T-cell (primary cell): Measurements from ENCODE around the gene PGP. TPM values are rescaled to one million over a fixed set of nuclear protein-coding genes. Genes with fewer than 3 reads are reported as not detected.

Experiments used
- ATAC-seq, 4 experiments: fragments of 200-7000 bp in 3 of 4; fragments of 150-1000 bp in 1 of 4; cut with Tn5 transposase; replicated peaks in 1 of 4; 1 replicate in 3 of 4; 2 replicates in 1 of 4; pipeline ENCODE4 v1.10.0; 2021; ENCODE audit warnings: moderate library complexity in 3 of 4, mild to moderate bottlenecking in 2 of 4, moderate number of reproducible peaks in 1 of 4
- CTCF ChIA-PET, 2 donors: fragments of 300-600 bp; sonication (Branson Sonifier 250); formaldehyde crosslinking; loops; one replicate each; lab custom pipeline; 2022; ENCODE audit warnings: antibody characterized with exemption in 2 of 2; lab: Charles Lee
- POLR2A ChIA-PET, 2 donors: fragments of 300-600 bp; sonication (Branson Sonifier 250); formaldehyde crosslinking; loops; one replicate each; lab custom pipeline; 2022; ENCODE audit warnings: antibody characterized with exemption in 2 of 2; lab: Charles Lee
- DNase-seq, 35 experiments: peaks; one replicate each; pipeline versions ENCODE4 v3.0.0 to v3.0.0-alpha.2; 2013 to 2023
- H3K27ac ChIP-seq: one replicate; pipeline ENCODE4 v1.5.1; 2013; ENCODE audit warnings: low read length
- H3K27me3 ChIP-seq, 2 experiments: replicated peaks in 1 of 2; 1 replicate in 1 of 2; 2 replicates in 1 of 2; pipeline versions ENCODE4 v1.6.1 to v1.7.0; 2013; ENCODE audit warnings: low read length in 1 of 2, mixed read lengths in 1 of 2; ENCODE audit not compliant: control insufficient read depth in 2 of 2, insufficient read depth in 2 of 2; ENCODE audit errors: extremely low read depth in 1 of 2
- H3K36me3 ChIP-seq, 2 donors: 1 replicate in 1 of 2; 2 replicates in 1 of 2; pipeline versions ENCODE4 v1.6.1 to v1.7.0; 2013; ENCODE audit warnings: low read length in 1 of 2; ENCODE audit not compliant: control insufficient read depth in 2 of 2, insufficient read depth in 1 of 2; ENCODE audit errors: extremely low read depth in 1 of 2
- H3K4me1 ChIP-seq, 2 experiments: 1 replicate in 1 of 2; 2 replicates in 1 of 2; pipeline versions ENCODE4 v1.6.1 to v1.7.0; 2013; ENCODE audit warnings: low read length in 2 of 2, mixed read lengths in 1 of 2; ENCODE audit not compliant: insufficient read depth in 2 of 2, control insufficient read depth in 1 of 2; ENCODE audit errors: extremely low read depth in 1 of 2
- H3K4me3 ChIP-seq, 2 donors: 1 replicate in 1 of 2; 2 replicates in 1 of 2; pipeline versions ENCODE4 v1.5.1 to v1.7.0; 2013; ENCODE audit warnings: mild to moderate bottlenecking in 2 of 2, low read length in 1 of 2, moderate library complexity in 1 of 2; ENCODE audit not compliant: control insufficient read depth in 1 of 2; ENCODE audit errors: extremely low read depth in 1 of 2
- H3K9me3 ChIP-seq: 2 replicates; pipeline ENCODE4 v1.7.0; 2013
- H3K27ac Mint-ChIP-seq, 2 donors: one replicate each; pipeline ENCODE4 v1.8.0; 2020 to 2021; ENCODE audit warnings: mild to moderate bottlenecking in 2 of 2, mixed read lengths in 2 of 2
- H3K27me3 Mint-ChIP-seq, 2 donors: one replicate each; pipeline ENCODE4 v1.8.0; 2021 to 2022; ENCODE audit warnings: mixed read lengths in 2 of 2
- H3K36me3 Mint-ChIP-seq: one replicate; pipeline ENCODE4 v1.8.0; 2021; ENCODE audit warnings: mixed read lengths
- H3K4me1 Mint-ChIP-seq, 3 donors: one replicate each; pipeline ENCODE4 v1.8.0; 2020 to 2022; ENCODE audit warnings: mixed read lengths in 3 of 3, mild to moderate bottlenecking in 1 of 3
- H3K4me3 Mint-ChIP-seq, 3 donors: one replicate each; pipeline ENCODE4 v1.8.0; 2020 to 2022; ENCODE audit warnings: mild to moderate bottlenecking in 3 of 3, mixed read lengths in 3 of 3, moderate library complexity in 3 of 3
- H3K9me3 Mint-ChIP-seq, 3 donors: one replicate each; pipeline ENCODE4 v1.8.0; 2020 to 2022; ENCODE audit warnings: mixed read lengths in 3 of 3
- WGBS: methylation state at CpG from one replicate; pipeline ENCODE4 v1.1.5; 2013; ENCODE audit warnings: missing lambda C conversion rate; ENCODE audit not compliant: insufficient coverage; 5-methylcytosine and 5-hydroxymethylcytosine counted together
- total RNA-seq, 35 experiments: library from RNA in 6 of 35; stranded (reverse) in 6 of 35; fragments of 120-200 nt in 1 of 35; gene quantifications; one replicate each; pipeline versions ENCODE4 v1.2.1 to v1.2.4 and lab custom pipeline; 2013 to 2026

Gene PGP
- total RNA-seq, 5 donors from 2014 or later (not counting 1 experiment from before 2014, with no cell fraction given): 12.7 to 23.1 (median 20.4) TPM

DNA sequence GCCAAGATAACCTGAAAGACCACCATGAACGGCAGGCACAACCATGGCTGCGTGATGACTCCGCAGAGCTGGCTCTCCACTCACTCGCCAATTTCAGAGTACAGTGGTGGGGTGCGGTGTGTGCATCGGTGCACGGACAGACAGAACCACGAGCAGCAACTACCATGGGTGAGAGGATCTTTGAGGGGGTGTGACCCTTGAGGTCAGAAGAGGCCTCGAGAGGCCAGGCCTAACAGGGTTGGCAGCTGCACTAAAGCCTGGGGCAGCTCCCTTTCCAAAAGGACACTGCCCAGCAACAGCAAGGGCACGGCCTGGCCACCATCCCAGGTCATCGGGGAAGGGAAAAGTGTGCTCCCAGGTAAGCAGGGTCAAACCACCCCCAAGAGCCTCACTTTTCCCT, 38.7 kb upstream of the PGP start:
- Mint-ChIP-seq H3K36me3 (peaks cover 34% of the 10 kb centered on the region), H3K4me3 (no peak overlapping the region), H3K27me3 (no peaks in the 10 kb centered on the region), H3K27ac (peak overlapping the region in 1 of 2 donors; percentile 67), H3K4me1 (peaks cover 5 to 7% (median 6%) of the 10 kb centered on the region in 3 donors), H3K9me3 (no peaks in the 10 kb centered on the region)
- Histone ChIP-seq H3K36me3 (peaks cover 7 to 45% of the 10 kb centered on the region in 2 donors), H3K9me3 (no peaks in the 10 kb centered on the region), H3K27me3 (no peaks in the 10 kb centered on the region), H3K27ac (no peak overlapping the region), H3K4me1 (peaks cover 3 to 21% of the 10 kb centered on the region in 2 experiments), H3K4me3 (no peak overlapping the region)
- WGBS: 96% methylated on average over 4 of the region's 11 CpGs
- CTCF ChIA-PET: no interaction called here
- POLR2A ChIA-PET: no interaction called here
- DNase-seq: no peak
- no peak for ATAC-seq

- H3K27me3 Mint-ChIP-seq: no peaks in the 10 kb centered on the region
- H3K27me3 ChIP-seq: no peaks in the 10 kb centered on the region
- H3K36me3 ChIP-seq: peaks cover 7 to 40% of the 10 kb centered on the region in 2 donors
- H3K4me1 Mint-ChIP-seq: peaks cover 5 to 7% (median 6%) of the 10 kb centered on the region in 3 donors
- CTCF ChIA-PET: no interaction called here
- H3K36me3 Mint-ChIP-seq: peaks cover 33% of the 10 kb centered on the region
- no peak overlapping the region for H3K27ac ChIP-seq
- 100% methylated on average over 1 of the region's 7 CpGs for WGBS
- no peak for DNase-seq
- H3K27ac Mint-ChIP-seq: peak overlapping the region in 1 of 2 donors; percentile 67
- H3K4me3 ChIP-seq: no peak overlapping the region
- no peaks in the 10 kb centered on the region for H3K9me3 Mint-ChIP-seq
- POLR2A ChIA-PET: interaction anchor here in 1 of 2 donors (0.5 kb wide), 1 partner anchor 500 kb away, joined by 3 read pairs; the partner anchor contains the start of gene SRRM2
- H3K9me3 ChIP-seq: no peaks in the 10 kb centered on the region
- H3K4me1 ChIP-seq: peaks cover 3 to 21% of the 10 kb centered on the region in 2 experiments
- H3K4me3 Mint-ChIP-seq: peak overlapping the region in 2 of 3 donors; percentile 21 to 84
- ATAC-seq: no peak
Observed at GRCh38 chr16:2252806-2253148, 38.1 kb upstream of the PGP start.

GRCh38 chr16:2251296-2252111, 36.9 kb upstream of the PGP start, which contains the start of gene ECI1:
Gene ECI1 (minus strand): TSS chr16:2251587. CDS start chr16:2251566, 21 bp downstream.
- ATAC-seq (peak; percentile 73 to 82 (median 76)), DNase-seq (peak; percentile 31 to 84 (median 53))
- no peaks in the 10 kb centered on the region for H3K9me3 Mint-ChIP-seq
- peaks cover 5 to 7% (median 6%) of the 10 kb centered on the region in 3 donors for H3K4me1 Mint-ChIP-seq
- no peaks in the 10 kb centered on the region for H3K27me3 ChIP-seq
- peaks cover 23% of the 10 kb centered on the region for H3K36me3 Mint-ChIP-seq
- H3K36me3 ChIP-seq: peaks cover under 1 to 29% of the 10 kb centered on the region in 2 donors
- POLR2A ChIA-PET: interaction anchor here (0.6 to 0.8 kb wide), 2 partner anchors 9 to 12 kb away, joined by 3 read pairs; no protein-coding TSS in a partner anchor
- 4% methylated on average over 81 of the region's 88 CpGs for WGBS
- CTCF ChIA-PET: interaction anchor here (0.5 to 1.2 kb wide), 6 partner anchors 11 to 176 kb away, joined by 3 to 6 read pairs (median 3); no protein-coding TSS in a partner anchor
- H3K4me1 ChIP-seq: peaks cover 3 to 21% of the 10 kb centered on the region in 2 experiments
- H3K27ac ChIP-seq: peak within 1 kb of the TSS; percentile 70
- H3K27me3 Mint-ChIP-seq: no peaks in the 10 kb centered on the region
- H3K9me3 ChIP-seq: no peaks in the 10 kb centered on the region
- H3K4me3 ChIP-seq: peak within 1 kb of the TSS; percentile 63 to 64
- peak within 1 kb of the TSS; percentile 89 to 91 for H3K27ac Mint-ChIP-seq
- H3K4me3 Mint-ChIP-seq: peak within 1 kb of the TSS; percentile 81 to 85 (median 84)

- Histone ChIP-seq H3K4me3 (peak overlapping the region; percentile 63 to 64), H3K4me1 (peaks cover 3 to 21% of the 10 kb centered on the region in 2 experiments), H3K27ac (peak overlapping the region; percentile 69), H3K9me3 (no peaks in the 10 kb centered on the region), H3K36me3 (peaks cover 6 to 29% of the 10 kb centered on the region in 2 donors), H3K27me3 (no peaks in the 10 kb centered on the region)
- peaks cover 19% of the 10 kb centered on the region for H3K36me3 Mint-ChIP-seq
- H3K27me3 Mint-ChIP-seq: no peaks in the 10 kb centered on the region
- ATAC-seq (peak in 2 of 4 experiments; percentile 25 to 42), DNase-seq (peak in 21 of 35 experiments; percentile 13 to 61 (median 24))
- whole genome bisulfite sequencing: 10% methylated on average over 29 of the region's 35 CpGs
- H3K27ac Mint-ChIP-seq: peak overlapping the region; percentile 89 to 91
- H3K9me3 Mint-ChIP-seq: no peaks in the 10 kb centered on the region
- peak overlapping the region; percentile 81 to 85 (median 84) for H3K4me3 Mint-ChIP-seq
- H3K4me1 Mint-ChIP-seq: peaks cover 5 to 7% (median 6%) of the 10 kb centered on the region in 3 donors
- CTCF ChIA-PET: interaction anchor here in 1 of 2 donors (0.5 to 1.2 kb wide), 4 partner anchors 13 to 177 kb away, joined by 3 to 6 read pairs (median 3); no protein-coding TSS in a partner anchor
- POLR2A ChIA-PET: interaction anchor here in 1 of 2 donors (0.8 kb wide), 1 partner anchor 13 kb away, joined by 3 read pairs; no protein-coding TSS in a partner anchor
Observed at GRCh38 chr16:2250652-2251295, 36.1 kb upstream of the PGP start.

GRCh38 chr16:2246301-2246885, 31.8 kb upstream of the PGP start:
- H3K27me3 ChIP-seq: no peaks in the 10 kb centered on the region
- ATAC-seq (no peak), DNase-seq (no peak)
- peaks cover 6% of the 10 kb centered on the region for H3K36me3 Mint-ChIP-seq
- peaks cover 3 to 13% of the 10 kb centered on the region in 2 experiments for H3K4me1 ChIP-seq
- H3K9me3 ChIP-seq: no peaks in the 10 kb centered on the region
- H3K27me3 Mint-ChIP-seq: no peaks in the 10 kb centered on the region
- no peaks in the 10 kb centered on the region for H3K9me3 Mint-ChIP-seq
- H3K27ac Mint-ChIP-seq: no peak overlapping the region
- WGBS: 98% methylated on average over 13 of the region's 18 CpGs
- H3K36me3 ChIP-seq: peaks cover 8 to 42% of the 10 kb centered on the region in 2 donors
- H3K4me1 Mint-ChIP-seq: peaks cover 4 to 5% (median 5%) of the 10 kb centered on the region in 3 donors
- CTCF ChIA-PET: no interaction called here
- H3K4me3 Mint-ChIP-seq: no peak overlapping the region
- no peak overlapping the region for H3K27ac ChIP-seq
- H3K4me3 ChIP-seq: no peak overlapping the region
- POLR2A ChIA-PET: no interaction called here
